Upper lobe of right lung (tissue), 1 donor: ENCODE results near the gene GPR27. TPM values are rescaled to one million over a fixed set of nuclear protein-coding genes. Genes with fewer than 3 reads are reported as not detected.

Experiments
- ATAC-seq: fragments of 200-7000 bp; cut with Tn5 transposase; one replicate; pipeline ENCODE4 v1.9.1; 2020; ENCODE audit warnings: mild to moderate bottlenecking, moderate library complexity
- DNase-seq: peaks from one replicate; pipeline ENCODE4 v3.0.0-alpha.2; 2020
- H3K27ac ChIP-seq: fragments of 200-600 bp; one replicate; pipeline ENCODE4 v1.8.0; 2022
- H3K27me3 ChIP-seq: fragments of 200-600 bp; one replicate; pipeline ENCODE4 v1.8.0; 2022; ENCODE audit warnings: mild to moderate bottlenecking
- H3K36me3 ChIP-seq: fragments of 200-600 bp; one replicate; pipeline ENCODE4 v1.8.0; 2022
- H3K4me1 ChIP-seq: fragments of 200-600 bp; one replicate; pipeline ENCODE4 v1.8.0; 2022
- H3K4me3 ChIP-seq: fragments of 200-600 bp; one replicate; pipeline ENCODE4 v1.8.0; 2022; ENCODE audit warnings: mild to moderate bottlenecking
- H3K9me3 ChIP-seq: fragments of 200-600 bp; one replicate; pipeline ENCODE4 v1.8.0; 2022
- CTCF ChIP-seq: fragments of 200-600 bp; IDR thresholded peaks from one replicate; pipeline ENCODE4 v1.8.0; 2022; ENCODE audit warnings: antibody characterized with exemption
- intact Hi-C: fragments of 100-400 bp; cut with DNase I; formaldehyde crosslinking; loops from one replicate; pipeline ENCODE4 v1.11.0; 2022
- total RNA-seq: library from RNA; stranded (reverse); fragmentation: NEBNext Ultra II Directional; extraction: Animal tissue kit (Norgen Biotek cat#: 25700); gene quantifications from one replicate; pipeline ENCODE4 v1.2.1, GENCODE V29; 2021
- donor health status: DM: no; HTN: yes; CAD: no; lungs with severe emphysema.

The GPR27 gene
- total RNA-seq, 1 donor from 2014 or later = 3.7 TPM

- TF ChIP-seq CTCF = no peak
- intact Hi-C loops = no loop called here
- H3K27ac ChIP-seq = no peak overlapping the region
- DNase-seq (no peak), ATAC-seq (no peak)
- H3K4me1 ChIP-seq = peaks cover 3% of the 10 kb centered on the region
- no peaks in the 10 kb centered on the region for H3K27me3 ChIP-seq
- no peaks in the 10 kb centered on the region for H3K9me3 ChIP-seq
- no peak overlapping the region for H3K4me3 ChIP-seq
- H3K36me3 ChIP-seq = no peaks in the 10 kb centered on the region
Observed at GRCh38 chr3:71733319-71733718, 20.3 kb upstream of the GPR27 start.

GRCh38 chr3:71734881-71735280, 18.8 kb upstream of the GPR27 start:
- no peak for DNase-seq
- peaks cover 3% of the 10 kb centered on the region for H3K4me1 ChIP-seq
- H3K36me3 ChIP-seq = no peaks in the 10 kb centered on the region
- no peak for ATAC-seq
- TF ChIP-seq CTCF = no peak
- H3K27me3 ChIP-seq = no peaks in the 10 kb centered on the region
- intact Hi-C loops = no loop called here
- H3K4me3 ChIP-seq = no peak overlapping the region
- no peaks in the 10 kb centered on the region for H3K9me3 ChIP-seq
- no peak overlapping the region for H3K27ac ChIP-seq

GRCh38 chr3:71742621-71743020, 11.0 kb upstream of the GPR27 start:
- Histone ChIP-seq H3K4me3 (no peak overlapping the region), H3K9me3 (peaks cover 20% of the 10 kb centered on the region), H3K27ac (no peak overlapping the region), H3K27me3 (no peaks in the 10 kb centered on the region), H3K36me3 (no peaks in the 10 kb centered on the region), H3K4me1 (no peaks in the 10 kb centered on the region)
- no peak for DNase-seq
- no peak for TF ChIP-seq CTCF
- no peak for ATAC-seq
- intact Hi-C loops = no loop called here

- Histone ChIP-seq H3K27ac (no peak overlapping the region), H3K4me1 (no peaks in the 10 kb centered on the region), H3K4me3 (no peak overlapping the region), H3K27me3 (no peaks in the 10 kb centered on the region), H3K9me3 (peaks cover 20% of the 10 kb centered on the region), H3K36me3 (no peaks in the 10 kb centered on the region)
- intact Hi-C loops = no loop called here
- no peak for TF ChIP-seq CTCF
- ATAC-seq = no peak
- no peak for DNase-seq
Observed at GRCh38 chr3:71744738-71745137, 8.9 kb upstream of the GPR27 start.

DNA sequence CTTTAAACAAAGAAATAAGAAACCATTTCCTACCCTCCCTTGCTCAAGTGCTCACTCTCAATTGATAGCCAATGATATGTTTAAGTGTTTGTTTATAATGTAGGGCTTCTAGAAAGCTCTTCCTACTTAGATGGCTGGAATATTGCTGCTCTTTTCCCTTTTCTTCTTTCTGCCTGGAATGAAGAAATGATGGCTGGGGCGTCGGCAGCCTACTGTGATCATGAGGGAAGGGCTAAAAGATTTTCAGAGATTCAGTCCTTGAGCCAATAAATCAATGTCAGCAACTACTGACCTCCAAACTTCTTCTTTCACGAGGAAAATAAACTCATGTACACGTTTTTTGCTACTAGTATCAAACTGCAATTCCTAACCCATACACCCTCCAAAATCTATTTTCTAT, 2.1 kb upstream of the GPR27 start:
- intact Hi-C loops = no loop called here

More for the DNA sequence above, 2.1 kb upstream of the GPR27 start:
- Histone ChIP-seq H3K4me1 (no peaks in the 10 kb centered on the region), H3K27ac (no peak overlapping the region), H3K36me3 (no peaks in the 10 kb centered on the region), H3K9me3 (no peaks in the 10 kb centered on the region), H3K27me3 (peaks cover 21% of the 10 kb centered on the region), H3K4me3 (no peak overlapping the region)
- DNase-seq (no peak), ATAC-seq (no peak)
- TF ChIP-seq CTCF = no peak
